GM19351 (cell line): ENCODE measurements around the gene GTPBP4.

Experiments
- ATAC-seq: cut with Tn5 transposase; IDR thresholded peaks from one replicate; pipeline ENCODE4 v1.9.1; 2021; ENCODE audit warnings: mild to moderate bottlenecking, moderate library complexity; ENCODE audit not compliant: unreplicated experiment

Gene GTPBP4

GRCh38 chr10:987870-988666, at the start of gene GTPBP4:
TSS of gene GTPBP4 (plus strand) at chr10:988434. CDS start at chr10:988480, 46 bp downstream.
- ATAC-seq, result peak; percentile 97

DNA sequence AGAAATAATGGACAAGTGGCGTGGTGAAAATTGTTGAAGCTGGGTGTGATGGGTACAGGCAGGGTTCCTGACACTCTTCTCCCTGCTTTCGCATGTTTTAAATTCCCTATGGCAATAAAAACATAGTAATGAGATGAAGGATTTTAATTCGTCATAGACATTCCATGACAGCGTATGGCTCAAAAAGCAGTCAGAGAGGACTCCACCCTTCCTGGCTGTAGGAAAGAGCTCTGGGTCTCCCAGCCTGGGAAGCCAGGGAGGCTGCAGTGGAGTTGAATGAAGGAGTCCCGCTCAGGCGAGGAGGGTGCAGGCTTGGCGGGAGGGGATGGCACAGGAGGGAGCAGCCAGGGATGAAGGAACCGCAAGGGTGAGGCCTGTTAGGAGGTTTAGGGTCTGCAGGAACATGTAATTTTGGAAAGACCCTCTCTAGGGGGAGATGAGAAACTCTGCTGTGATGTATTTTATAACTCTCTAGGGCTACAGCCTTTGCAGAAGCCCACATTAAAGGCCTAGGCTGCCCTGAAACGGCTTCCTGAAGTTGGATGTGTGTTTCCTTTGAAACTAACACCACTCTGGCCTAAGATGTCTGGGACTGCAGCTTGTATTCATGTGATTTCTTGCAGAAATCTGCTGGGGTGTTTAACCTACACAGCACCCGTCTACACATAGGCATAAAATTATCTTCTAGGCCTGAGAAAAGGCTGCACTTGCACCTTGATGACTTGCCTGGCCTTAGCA, 49.1 kb upstream of the GTPBP4 start:
- no peak for ATAC-seq

GRCh38 chr10:943334-944033, 44.8 kb upstream of the GTPBP4 start:
- peak; percentile 68 for ATAC-seq

DNA sequence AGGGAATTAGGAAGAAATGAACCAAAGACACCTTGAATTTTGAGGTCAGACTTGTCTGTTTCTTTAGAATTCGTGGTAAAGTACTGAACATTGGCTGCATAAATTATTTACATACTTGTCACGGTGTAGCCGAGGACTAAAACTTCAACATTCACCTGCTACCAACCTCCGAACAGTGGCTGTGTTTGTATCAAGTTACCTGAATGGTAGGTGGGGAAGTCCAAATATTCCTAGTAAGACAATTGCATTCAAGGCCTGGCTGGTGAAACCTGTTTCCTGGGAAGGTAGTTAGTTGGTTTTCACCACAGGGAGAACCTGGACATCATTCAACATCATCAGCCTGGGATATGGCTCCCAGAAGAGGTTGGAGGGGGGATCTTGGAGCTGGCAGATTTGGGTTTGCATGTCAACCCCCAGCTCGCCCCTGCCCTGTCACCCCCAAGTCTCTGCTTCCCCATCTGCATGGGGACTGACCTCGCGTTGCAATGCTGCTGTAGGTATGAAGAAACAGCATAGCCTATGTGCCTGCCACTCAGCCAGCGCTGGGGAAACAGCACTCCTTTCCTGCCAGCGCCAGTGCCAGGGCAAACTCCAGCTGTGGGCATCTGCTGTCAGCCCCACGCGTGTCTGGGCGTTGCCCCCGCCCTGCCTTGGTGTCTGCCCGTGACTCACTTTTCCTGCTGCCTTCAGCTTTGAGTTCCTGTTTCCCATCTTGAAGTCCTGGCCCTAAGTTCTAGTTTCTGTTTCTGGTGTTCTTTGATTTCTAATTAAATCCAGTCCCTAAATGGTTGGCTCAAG, 44.0 kb upstream of the GTPBP4 start:
- peak; percentile 44 for ATAC-seq

DNA sequence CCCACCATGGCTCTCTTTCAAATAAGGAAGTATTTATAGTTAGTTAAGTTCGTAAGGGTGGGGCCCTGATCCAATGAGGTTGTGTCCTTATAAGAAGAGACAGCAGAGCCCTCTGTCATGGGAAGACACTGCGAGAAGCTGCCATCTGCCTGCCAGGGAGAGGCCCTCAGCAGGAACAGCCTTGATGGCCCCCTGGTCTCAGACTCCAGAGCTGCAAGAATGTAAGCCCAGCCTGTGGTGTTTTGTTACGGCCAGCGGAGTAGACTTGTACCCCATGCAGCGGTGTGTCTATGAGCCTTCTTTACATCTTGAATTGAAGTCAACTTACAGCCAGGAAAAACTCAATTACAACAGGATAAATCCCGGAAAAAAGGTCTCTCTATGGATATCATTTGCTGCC, 42.5 kb upstream of the GTPBP4 start:
- no peak for ATAC-seq

DNA sequence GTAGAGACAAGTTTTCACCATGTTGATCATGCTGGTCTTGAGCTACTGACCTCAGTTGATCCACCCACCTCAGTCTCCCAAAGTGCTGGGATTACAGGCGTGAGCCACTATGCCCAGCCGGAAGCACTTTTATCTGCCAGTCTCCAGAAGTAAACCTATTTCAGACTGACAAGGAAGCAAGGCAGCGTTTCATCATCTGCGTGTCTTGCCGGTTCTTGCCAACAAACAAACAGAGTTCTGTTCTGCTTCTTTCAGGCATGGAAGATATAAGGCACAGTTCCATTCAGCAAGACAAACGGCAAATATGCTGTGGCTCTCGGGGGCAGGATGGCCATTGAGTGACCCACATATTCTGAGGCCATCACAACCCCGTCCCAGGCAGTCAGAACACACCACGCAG, 41.2 kb upstream of the GTPBP4 start:
- ATAC-seq, result no peak

DNA sequence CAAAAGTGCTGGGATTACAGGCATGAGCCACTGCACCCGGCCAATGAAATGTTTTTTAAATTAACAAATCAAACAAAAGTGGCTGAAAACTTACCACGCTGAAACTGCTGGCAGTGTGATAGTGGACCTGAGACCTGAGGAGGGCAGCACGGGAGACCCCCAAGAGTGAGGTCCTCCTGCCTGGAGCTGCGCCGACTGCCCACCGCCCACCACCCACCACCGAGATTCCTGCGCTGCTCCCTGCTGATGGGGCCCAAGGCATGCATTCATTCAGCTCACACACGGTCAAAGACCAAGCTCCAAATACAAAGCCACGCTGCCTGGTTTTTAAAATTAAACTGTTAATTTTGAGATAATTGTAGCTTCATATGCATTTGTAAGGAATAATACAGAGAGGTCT, 40.4 kb upstream of the GTPBP4 start:
- ATAC-seq, result no peak

GRCh38 chr10:948347-948746, 39.9 kb upstream of the GTPBP4 start:
- no peak for ATAC-seq

- no peak for ATAC-seq
Measured at GRCh38 chr10:949446-949845, 38.8 kb upstream of the GTPBP4 start.

GRCh38 chr10:953836-954235, 34.4 kb upstream of the GTPBP4 start:
- ATAC-seq, result no peak

- no peak for ATAC-seq
Measured at GRCh38 chr10:954396-954795, 33.8 kb upstream of the GTPBP4 start.

DNA sequence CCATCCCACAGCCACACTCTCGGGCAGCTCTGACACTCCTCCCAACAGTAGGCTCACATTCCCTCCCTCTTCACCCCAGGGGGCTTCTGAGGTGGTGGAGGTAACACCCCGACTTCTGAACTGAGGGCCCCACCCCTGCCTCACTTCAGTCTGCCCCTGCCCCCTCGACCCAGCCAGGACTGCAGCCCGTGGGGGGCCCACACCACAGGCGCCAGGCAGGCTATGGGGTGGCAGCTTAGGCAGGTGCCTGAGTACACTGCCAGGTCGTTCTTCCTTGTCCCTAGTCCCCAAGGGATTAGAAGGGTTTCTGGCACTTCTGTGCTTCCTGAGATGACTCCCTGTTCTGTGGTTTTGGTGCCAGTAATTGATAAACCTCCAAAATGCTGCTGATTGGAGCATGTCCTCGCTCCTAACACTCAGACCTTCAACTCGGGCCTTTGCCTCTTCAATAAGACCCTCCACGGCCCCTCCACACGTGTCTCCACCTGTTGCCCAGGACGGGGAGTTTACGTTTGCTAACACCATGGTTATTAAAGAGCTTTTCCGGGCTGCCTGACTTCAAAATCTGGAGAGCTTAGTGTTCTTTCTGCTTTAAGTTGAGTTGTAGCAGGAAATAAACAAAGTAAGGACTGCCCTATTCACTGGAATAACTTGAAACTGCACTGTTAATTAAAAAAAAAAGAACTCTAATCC, 33.0 kb upstream of the GTPBP4 start:
- no peak for ATAC-seq

DNA sequence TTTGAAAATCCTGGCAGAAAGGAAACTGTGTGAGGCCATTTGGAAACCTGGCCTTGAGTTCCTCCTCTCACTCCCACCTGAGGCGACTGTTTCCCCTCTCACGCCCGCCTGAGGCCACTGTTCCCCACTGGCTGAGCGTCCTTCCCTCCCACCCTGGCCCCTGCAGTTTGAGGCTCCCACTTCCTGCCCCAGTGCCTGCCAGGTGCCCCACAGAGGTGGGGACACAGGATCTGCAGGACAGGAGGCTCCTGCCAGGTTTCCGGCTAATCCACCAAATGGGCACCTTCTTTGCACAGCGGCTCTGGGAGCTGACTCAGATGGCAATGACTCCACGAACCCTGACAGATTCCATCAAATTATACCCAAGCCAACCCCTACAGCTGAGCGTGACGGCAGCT, 32.4 kb upstream of the GTPBP4 start:
- no peak for ATAC-seq

- ATAC-seq, result no peak
Measured at GRCh38 chr10:958106-958505, 30.1 kb upstream of the GTPBP4 start.

- no peak for ATAC-seq
Measured at GRCh38 chr10:958856-959255, 29.4 kb upstream of the GTPBP4 start.

- no peak for ATAC-seq
Measured at GRCh38 chr10:962342-962741, 25.9 kb upstream of the GTPBP4 start.

- ATAC-seq, result no peak
Measured at GRCh38 chr10:963186-963585, 25.0 kb upstream of the GTPBP4 start.

DNA sequence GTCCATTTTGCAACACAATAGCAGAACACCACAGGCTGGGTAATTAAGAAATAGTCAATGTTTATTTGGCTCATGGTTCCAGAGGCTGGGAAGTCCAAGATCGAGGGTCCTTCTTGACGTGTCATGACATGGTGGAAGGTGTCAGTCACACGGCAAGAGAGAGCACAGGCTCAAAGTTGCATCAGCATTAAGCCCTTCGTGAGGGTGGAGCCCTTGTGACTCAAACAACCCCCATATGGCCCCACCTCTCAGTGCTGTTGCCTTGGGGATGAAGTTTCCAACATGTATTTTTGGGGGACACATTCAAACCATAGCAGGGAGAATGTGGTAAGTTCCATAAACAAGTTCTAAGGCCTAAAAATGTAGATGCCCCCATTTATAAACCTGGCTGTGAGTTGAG, 24.6 kb upstream of the GTPBP4 start:
- no peak for ATAC-seq

DNA sequence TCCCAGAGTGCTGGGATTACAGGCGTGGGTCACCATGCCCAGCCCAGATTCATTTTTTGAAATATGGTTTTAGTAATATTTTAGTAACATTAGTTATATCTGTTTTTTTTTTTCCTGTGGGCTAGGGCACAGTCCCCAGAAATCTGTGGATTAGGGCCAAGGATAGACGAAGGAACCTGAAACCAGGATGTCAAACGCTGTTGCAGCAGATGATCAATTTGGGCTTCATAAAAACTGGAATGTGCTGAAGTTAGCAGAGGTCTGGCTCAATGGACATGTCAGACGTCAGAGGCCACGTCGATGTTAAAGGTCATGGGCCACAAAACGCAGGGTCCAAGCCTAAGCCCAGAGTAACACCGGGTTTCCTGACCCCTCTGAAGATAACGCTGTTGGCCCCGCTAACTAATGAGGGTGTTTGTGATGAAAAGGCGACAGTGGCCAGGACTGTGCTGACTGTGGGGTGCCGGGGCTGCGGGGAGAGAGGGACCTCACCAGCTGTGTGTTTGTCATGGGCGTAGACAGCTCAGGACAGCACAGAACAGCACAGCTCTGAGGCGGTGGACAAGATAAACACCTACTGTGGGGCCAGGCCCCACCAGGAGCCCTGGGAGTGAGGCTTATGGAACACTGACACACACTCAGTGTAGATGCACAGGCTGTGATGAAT, 23.8 kb upstream of the GTPBP4 start:
- no peak for ATAC-seq

DNA sequence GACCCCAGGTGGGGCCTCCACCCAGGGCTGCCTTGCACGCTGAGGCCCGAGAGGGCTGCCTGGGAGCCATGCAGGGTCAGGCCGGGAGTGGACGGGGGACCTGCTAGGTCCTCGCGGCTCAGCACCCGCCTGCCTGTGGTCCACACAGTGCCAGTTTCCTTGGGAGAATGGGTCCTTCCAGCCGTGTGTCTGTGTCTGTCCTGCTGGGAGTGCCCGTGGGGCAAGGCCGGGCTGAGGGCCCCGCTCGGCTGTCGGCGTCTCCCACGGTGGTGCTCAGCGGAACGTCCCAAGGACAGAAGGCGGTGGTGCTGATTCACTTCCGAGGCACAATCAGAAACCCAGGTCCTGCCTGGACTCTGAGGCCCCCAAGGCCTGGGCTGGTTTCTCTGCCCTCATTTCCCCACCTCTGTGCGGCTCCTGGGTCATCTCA, 23.2 kb upstream of the GTPBP4 start:
- ATAC-seq, result no peak
